Neural cell (in vitro differentiated cells): ENCODE measurements around the gene USP4.

ENCODE experiments used
- CTCF ChIP-seq: fragments of 450-650 bp; IDR thresholded peaks from 2 replicates; pipeline ENCODE4 v1.5.1; 2014; ENCODE audit warnings: antibody characterized with exemption, mild to moderate bottlenecking, moderate library complexity; ENCODE audit not compliant: poor library complexity, severe bottlenecking
- EZH2 ChIP-seq: fragments of 200-600, 300-800 bp; shearing (Covaris generic), sonication (generic); IDR thresholded peaks from 2 replicates; pipeline ENCODE4 v1.6.1; 2014; ENCODE audit warnings: antibody characterized with exemption, low read length, borderline replicate concordance, mild to moderate bottlenecking; ENCODE audit not compliant: insufficient read depth, poor library complexity, severe bottlenecking
- POLR2AphosphoS5 ChIP-seq: IDR thresholded peaks from 2 replicates; pipeline ENCODE4 v1.6.1; 2012
- SMC3 ChIP-seq: fragments of 450-650 bp; conservative IDR thresholded peaks from 2 replicates; pipeline ENCODE4 v1.6.1; 2014; ENCODE audit warnings: antibody characterized with exemption, mild to moderate bottlenecking, moderate library complexity; ENCODE audit not compliant: poor library complexity
- TF ChIP-seq, protein P1 (sequence below): IDR thresholded peaks from 2 replicates; pipeline ENCODE4 v1.6.1; 2012; ENCODE audit warnings: borderline replicate concordance

GRCh38 chr3:49333091-49333490 lies 6.8 kb downstream of the USP4 start:
- TF ChIP-seq, protein P1, sequence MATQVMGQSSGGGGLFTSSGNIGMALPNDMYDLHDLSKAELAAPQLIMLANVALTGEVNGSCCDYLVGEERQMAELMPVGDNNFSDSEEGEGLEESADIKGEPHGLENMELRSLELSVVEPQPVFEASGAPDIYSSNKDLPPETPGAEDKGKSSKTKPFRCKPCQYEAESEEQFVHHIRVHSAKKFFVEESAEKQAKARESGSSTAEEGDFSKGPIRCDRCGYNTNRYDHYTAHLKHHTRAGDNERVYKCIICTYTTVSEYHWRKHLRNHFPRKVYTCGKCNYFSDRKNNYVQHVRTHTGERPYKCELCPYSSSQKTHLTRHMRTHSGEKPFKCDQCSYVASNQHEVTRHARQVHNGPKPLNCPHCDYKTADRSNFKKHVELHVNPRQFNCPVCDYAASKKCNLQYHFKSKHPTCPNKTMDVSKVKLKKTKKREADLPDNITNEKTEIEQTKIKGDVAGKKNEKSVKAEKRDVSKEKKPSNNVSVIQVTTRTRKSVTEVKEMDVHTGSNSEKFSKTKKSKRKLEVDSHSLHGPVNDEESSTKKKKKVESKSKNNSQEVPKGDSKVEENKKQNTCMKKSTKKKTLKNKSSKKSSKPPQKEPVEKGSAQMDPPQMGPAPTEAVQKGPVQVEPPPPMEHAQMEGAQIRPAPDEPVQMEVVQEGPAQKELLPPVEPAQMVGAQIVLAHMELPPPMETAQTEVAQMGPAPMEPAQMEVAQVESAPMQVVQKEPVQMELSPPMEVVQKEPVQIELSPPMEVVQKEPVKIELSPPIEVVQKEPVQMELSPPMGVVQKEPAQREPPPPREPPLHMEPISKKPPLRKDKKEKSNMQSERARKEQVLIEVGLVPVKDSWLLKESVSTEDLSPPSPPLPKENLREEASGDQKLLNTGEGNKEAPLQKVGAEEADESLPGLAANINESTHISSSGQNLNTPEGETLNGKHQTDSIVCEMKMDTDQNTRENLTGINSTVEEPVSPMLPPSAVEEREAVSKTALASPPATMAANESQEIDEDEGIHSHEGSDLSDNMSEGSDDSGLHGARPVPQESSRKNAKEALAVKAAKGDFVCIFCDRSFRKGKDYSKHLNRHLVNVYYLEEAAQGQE = no peak
- TF ChIP-seq CTCF = no peak
- TF ChIP-seq EZH2 = no peak
- no peak for TF ChIP-seq SMC3
- TF ChIP-seq POLR2AphosphoS5 = no peak
